GM18507 (cell line): ENCODE data around the gene CAMTA1.

Source experiments
- DNase-seq: peaks from one replicate; pipeline ENCODE4 v3.0.0; 2011; ENCODE audit warnings: low read depth; ENCODE audit not compliant: insufficient read length; ENCODE audit errors: extremely low spot score
- FAIRE-seq: peaks from 2 replicates; lab custom pipeline; 2011; peaks lifted over from hg19 to GRCh38; lab: Jason Lieb, UNC

Gene CAMTA1

GRCh38 chr1:6944434-6944833, 159.2 kb downstream of the CAMTA1 start:
- no peak for FAIRE-seq
- no peak for DNase-seq

GRCh38 chr1:6947952-6948351, 162.7 kb downstream of the CAMTA1 start:
- DNase-seq (no peak), FAIRE-seq (no peak)

- DNase-seq (no peak), FAIRE-seq (no peak)
These were observed 163.2 kb downstream of the CAMTA1 start for GRCh38 chr1:6948416-6948815.

GRCh38 chr1:6948861-6949260, 163.6 kb downstream of the CAMTA1 start:
- FAIRE-seq (no peak), DNase-seq (no peak)

GRCh38 chr1:6950001-6950765, 164.9 kb downstream of the CAMTA1 start:
- no peak for DNase-seq
- no peak for FAIRE-seq

- DNase-seq: no peak
- no peak for FAIRE-seq
These were observed 166.3 kb downstream of the CAMTA1 start for GRCh38 chr1:6951536-6951935.

- FAIRE-seq (no peak), DNase-seq (no peak)
These were observed 168.0 kb downstream of the CAMTA1 start for GRCh38 chr1:6953216-6953615.

- FAIRE-seq (no peak), DNase-seq (no peak)
These were observed 168.7 kb downstream of the CAMTA1 start for GRCh38 chr1:6953907-6954364.

- DNase-seq (no peak), FAIRE-seq (no peak)
These were observed 169.3 kb downstream of the CAMTA1 start for GRCh38 chr1:6954591-6954990.

- no peak for DNase-seq
- FAIRE-seq: no peak
These were observed 170.3 kb downstream of the CAMTA1 start for GRCh38 chr1:6955357-6956094.

GRCh38 chr1:6956488-6957159, 171.4 kb downstream of the CAMTA1 start:
- FAIRE-seq: no peak
- no peak for DNase-seq

- FAIRE-seq (no peak), DNase-seq (no peak)
These were observed 172.1 kb downstream of the CAMTA1 start for GRCh38 chr1:6957341-6957740.

GRCh38 chr1:6958407-6959030, 173.3 kb downstream of the CAMTA1 start:
- FAIRE-seq: no peak
- no peak for DNase-seq

GRCh38 chr1:6959491-6959890, 174.2 kb downstream of the CAMTA1 start:
- FAIRE-seq: no peak
- no peak for DNase-seq

- no peak for FAIRE-seq
- DNase-seq: no peak
These were observed 175.1 kb downstream of the CAMTA1 start for GRCh38 chr1:6960291-6960811.

GRCh38 chr1:6960860-6961259, 175.6 kb downstream of the CAMTA1 start:
- FAIRE-seq (no peak), DNase-seq (no peak)

- DNase-seq: no peak
- FAIRE-seq: no peak
These were observed 176.0 kb downstream of the CAMTA1 start for GRCh38 chr1:6961289-6961688.

GRCh38 chr1:6961905-6962477, 176.7 kb downstream of the CAMTA1 start:
- DNase-seq (no peak), FAIRE-seq (no peak)

- DNase-seq: no peak
- peak; percentile 53 for FAIRE-seq
These were observed 177.3 kb downstream of the CAMTA1 start for GRCh38 chr1:6962478-6962995.
